ENCODE measurements around the gene FIP1L1.

Gene FIP1L1

DNA sequence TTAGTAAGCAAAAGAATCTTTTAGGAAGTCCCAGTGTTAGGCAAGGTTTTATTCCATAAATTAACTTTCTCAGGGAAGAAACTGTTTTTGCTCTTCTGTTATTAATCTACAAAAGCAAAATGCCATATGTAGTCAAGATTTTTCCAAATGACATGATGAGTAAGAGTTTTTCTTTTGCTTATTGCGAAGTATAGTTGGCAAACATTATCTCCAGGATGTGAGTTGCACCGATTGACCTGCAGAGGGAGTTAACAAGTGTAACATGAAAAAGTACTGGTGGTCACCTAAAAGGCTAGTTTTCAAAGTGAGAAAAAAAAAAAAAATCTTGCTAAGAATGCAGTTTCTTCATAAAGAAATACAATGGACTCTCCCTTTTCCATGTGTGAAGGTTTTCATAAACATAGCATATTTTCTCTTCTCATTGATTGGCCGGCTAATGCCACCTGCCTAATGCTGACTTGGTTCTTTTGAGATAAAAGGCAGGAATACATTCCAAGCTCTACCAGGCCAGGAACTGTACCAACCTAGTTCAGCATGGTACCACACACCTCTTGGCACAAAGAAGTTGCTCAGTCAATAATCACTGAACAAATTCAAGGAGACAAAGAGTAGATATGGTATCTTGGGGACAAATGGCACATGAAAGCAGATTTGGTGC, 113.7 kb downstream of the FIP1L1 start:
- no peak for FAIRE-seq
- DNase-seq (ENCODE audit: insufficient read length, low spot score), result no peak
- TF ChIP-seq TAF1 (IDR thresholded peaks at IDR 0.05; ENCODE audit: low read depth, low read length) (no peak), POLR2A (IDR thresholded peaks at IDR 0.05; ENCODE audit: low read depth, low read length) (no peak), PAX5 (IDR thresholded peaks at IDR 0.05; ENCODE audit: insufficient read depth, low read length, severe bottlenecking) (no peak), POU2F2 (IDR thresholded peaks at IDR 0.05; ENCODE audit: low read depth, low read length) (no peak), POLR2AphosphoS5 (IDR thresholded peaks at IDR 0.05; ENCODE audit: low read depth, low read length) (no peak), SPI1 (IDR thresholded peaks at IDR 0.05; ENCODE audit: low read depth, low read length) (no peak)

DNA sequence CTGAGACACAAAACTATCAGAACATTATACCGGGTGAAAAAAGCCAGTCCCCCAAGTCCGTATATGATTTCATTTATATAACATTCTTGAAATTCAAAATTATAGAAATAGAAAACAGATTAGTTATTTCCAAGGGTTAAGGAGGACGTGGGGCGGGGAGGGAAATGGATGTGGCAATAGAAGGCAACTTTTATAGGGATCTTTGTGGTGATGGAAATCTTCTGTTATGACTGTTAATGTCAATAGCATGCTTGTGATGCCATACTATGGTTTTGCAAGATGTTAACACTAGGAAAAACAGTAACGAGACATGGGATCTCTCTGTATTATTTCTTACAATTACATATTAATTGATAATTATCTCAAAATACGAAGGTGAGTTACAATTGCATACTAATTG, 117.4 kb downstream of the FIP1L1 start:
- TF ChIP-seq TAF1 (IDR thresholded peaks at IDR 0.05; ENCODE audit: low read depth, low read length), result no peak
- DNase-seq (ENCODE audit: insufficient read length, low spot score), result no peak
- no peak for FAIRE-seq

DNA sequence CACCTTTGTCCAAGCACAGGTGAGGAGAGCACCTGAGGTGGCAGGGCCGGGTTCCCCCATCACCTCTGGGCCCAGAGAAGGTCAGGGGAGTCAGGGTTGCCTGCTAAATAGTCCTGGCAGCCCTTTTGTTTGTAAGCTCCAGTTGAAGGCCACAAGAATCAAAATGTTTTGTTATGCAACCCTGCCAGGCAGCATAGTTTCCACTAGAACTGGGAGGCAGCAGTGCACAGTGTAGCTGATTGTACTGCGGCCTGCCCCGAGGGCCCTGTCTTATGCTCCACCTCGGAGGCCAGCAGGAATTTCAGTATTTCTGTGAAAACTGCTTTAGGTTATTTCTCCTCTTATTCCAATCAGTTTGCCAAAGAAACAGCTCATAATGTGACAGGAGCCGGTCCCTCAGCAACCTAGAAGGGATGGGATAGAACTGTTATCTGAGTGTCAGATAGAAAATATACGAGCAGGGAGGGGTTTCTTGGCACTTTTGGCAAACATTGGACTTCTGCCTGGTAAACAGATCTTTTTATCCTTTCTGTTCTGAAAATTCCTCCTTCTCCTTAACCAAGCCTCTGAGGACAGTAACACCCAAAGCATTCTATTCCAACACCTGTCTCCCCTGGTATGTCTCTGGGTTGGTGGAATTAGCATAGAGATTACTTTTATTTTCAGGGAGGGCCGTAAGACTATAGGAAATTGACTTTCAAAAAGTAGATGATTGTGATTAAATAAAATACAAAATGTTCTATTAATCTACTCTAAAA, 120.2 kb downstream of the FIP1L1 start:
- no peak for FAIRE-seq
- TF ChIP-seq TAF1 (IDR thresholded peaks at IDR 0.05; ENCODE audit: low read depth, low read length), result no peak
- no peak for TF ChIP-seq PAX5 (IDR thresholded peaks at IDR 0.05; ENCODE audit: insufficient read depth, low read length, severe bottlenecking)
- TF ChIP-seq POLR2AphosphoS5 (IDR thresholded peaks at IDR 0.05; ENCODE audit: low read depth, low read length), result no peak
- no peak for TF ChIP-seq POU2F2 (IDR thresholded peaks at IDR 0.05; ENCODE audit: low read depth, low read length)
- TF ChIP-seq SPI1 (IDR thresholded peaks at IDR 0.05; ENCODE audit: low read depth, low read length), result no peak
- TF ChIP-seq POLR2A (IDR thresholded peaks at IDR 0.05; ENCODE audit: low read depth, low read length), result no peak
- DNase-seq (ENCODE audit: insufficient read length, low spot score), result no peak

DNA sequence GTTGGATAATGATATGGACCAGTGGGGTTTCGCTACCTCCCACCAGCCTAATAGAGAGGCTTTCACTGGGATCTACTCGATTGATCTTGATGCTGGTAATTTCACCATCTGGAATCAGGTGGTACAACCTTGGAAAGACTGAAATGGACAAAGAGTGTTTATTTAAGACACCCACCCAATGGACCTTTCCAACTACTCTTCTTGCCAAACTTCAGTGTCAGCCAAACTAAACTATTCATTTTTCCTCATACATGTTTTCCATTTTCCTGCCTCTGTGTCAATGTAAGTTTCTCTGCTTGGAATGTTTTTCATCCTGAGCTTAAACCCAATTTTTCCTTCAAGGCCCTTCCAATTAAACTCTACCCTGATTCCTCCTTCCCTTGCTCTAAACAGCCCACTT, 121.3 kb downstream of the FIP1L1 start:
- TF ChIP-seq TAF1 (IDR thresholded peaks at IDR 0.05; ENCODE audit: low read depth, low read length), result no peak
- no peak for TF ChIP-seq POU2F2 (IDR thresholded peaks at IDR 0.05; ENCODE audit: low read depth, low read length)
- no peak for TF ChIP-seq SPI1 (IDR thresholded peaks at IDR 0.05; ENCODE audit: low read depth, low read length)
- TF ChIP-seq POLR2AphosphoS5 (IDR thresholded peaks at IDR 0.05; ENCODE audit: low read depth, low read length), result no peak
- TF ChIP-seq PAX5 (IDR thresholded peaks at IDR 0.05; ENCODE audit: insufficient read depth, low read length, severe bottlenecking), result no peak
- no peak for TF ChIP-seq POLR2A (IDR thresholded peaks at IDR 0.05; ENCODE audit: low read depth, low read length)
- DNase-seq (ENCODE audit: insufficient read length, low spot score) (no peak), FAIRE-seq (no peak)

DNA sequence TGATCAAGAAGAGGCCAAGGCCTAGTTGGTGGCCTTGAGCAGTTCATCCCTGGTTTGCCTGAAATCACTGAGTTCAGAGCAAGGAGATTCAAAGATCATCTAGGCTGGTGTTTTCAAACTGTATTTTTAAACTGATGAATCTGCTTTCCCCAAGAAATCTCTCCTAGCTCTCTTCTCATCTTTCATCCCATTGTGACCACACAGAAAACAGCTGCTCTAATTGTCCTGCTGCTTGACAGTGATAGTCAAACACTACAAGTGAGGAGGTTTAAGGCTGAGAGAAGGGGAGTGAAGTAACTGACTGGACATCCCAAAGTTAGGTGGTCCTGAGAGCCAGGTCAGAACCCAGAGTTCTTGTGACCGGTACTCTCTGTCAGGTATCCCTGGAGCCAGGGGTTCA, 122.3 kb downstream of the FIP1L1 start:
- no peak for TF ChIP-seq PAX5 (IDR thresholded peaks at IDR 0.05; ENCODE audit: insufficient read depth, low read length, severe bottlenecking)
- DNase-seq (ENCODE audit: insufficient read length, low spot score), result no peak
- no peak for FAIRE-seq

DNA sequence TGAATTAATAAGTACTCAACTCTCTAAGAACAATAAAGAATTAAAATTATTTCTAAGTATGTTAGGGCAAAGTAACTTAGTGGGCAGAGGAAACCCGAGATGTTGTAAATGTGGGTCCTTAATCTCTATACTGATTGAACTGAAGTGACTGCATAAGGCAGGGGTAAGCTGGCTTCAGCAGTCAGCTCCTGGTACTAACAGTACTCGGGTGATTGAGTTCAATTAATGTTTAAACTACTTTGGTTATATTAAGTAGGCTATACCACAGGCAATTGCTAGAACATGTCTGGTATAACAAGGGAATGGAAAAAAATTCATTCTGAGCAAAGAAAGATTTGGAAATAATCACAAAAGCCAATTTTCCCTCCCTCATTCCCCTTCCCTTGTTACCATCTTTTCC, 123.1 kb downstream of the FIP1L1 start:
- DNase-seq (ENCODE audit: insufficient read length, low spot score), result no peak
- no peak for FAIRE-seq
- no peak for TF ChIP-seq SPI1 (IDR thresholded peaks at IDR 0.05; ENCODE audit: low read depth, low read length)
- TF ChIP-seq POLR2A (IDR thresholded peaks at IDR 0.05; ENCODE audit: low read depth, low read length), result no peak
- TF ChIP-seq PAX5 (IDR thresholded peaks at IDR 0.05; ENCODE audit: insufficient read depth, low read length, severe bottlenecking), result no peak
- TF ChIP-seq TAF1 (IDR thresholded peaks at IDR 0.05; ENCODE audit: low read depth, low read length), result no peak
- TF ChIP-seq POU2F2 (IDR thresholded peaks at IDR 0.05; ENCODE audit: low read depth, low read length), result no peak
- no peak for TF ChIP-seq POLR2AphosphoS5 (IDR thresholded peaks at IDR 0.05; ENCODE audit: low read depth, low read length)

DNA sequence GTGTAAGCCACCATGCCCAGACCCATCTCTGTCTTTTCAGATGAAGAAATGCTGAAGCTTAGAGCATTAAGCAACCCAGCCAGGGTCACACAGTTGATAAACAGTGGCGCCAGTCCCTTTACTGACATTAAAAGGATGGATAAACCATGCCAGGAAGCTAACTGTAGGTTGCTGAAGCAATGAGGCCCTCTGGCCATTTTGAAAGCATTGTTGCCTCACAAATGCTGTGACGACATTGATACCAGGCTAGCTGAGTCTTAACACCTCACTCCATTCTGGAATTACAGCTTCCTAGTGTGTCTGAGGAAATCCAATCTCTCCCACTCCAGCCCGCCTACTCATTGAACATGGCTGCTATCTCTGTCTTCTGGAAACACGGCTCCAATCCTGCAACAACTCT, 124.1 kb downstream of the FIP1L1 start:
- FAIRE-seq (no peak), DNase-seq (ENCODE audit: insufficient read length, low spot score) (no peak)
- TF ChIP-seq POLR2AphosphoS5 (IDR thresholded peaks at IDR 0.05; ENCODE audit: low read depth, low read length) (no peak), POU2F2 (IDR thresholded peaks at IDR 0.05; ENCODE audit: low read depth, low read length) (no peak), PAX5 (IDR thresholded peaks at IDR 0.05; ENCODE audit: insufficient read depth, low read length, severe bottlenecking) (no peak), TAF1 (IDR thresholded peaks at IDR 0.05; ENCODE audit: low read depth, low read length) (no peak), POLR2A (IDR thresholded peaks at IDR 0.05; ENCODE audit: low read depth, low read length) (no peak), SPI1 (IDR thresholded peaks at IDR 0.05; ENCODE audit: low read depth, low read length) (no peak)

DNA sequence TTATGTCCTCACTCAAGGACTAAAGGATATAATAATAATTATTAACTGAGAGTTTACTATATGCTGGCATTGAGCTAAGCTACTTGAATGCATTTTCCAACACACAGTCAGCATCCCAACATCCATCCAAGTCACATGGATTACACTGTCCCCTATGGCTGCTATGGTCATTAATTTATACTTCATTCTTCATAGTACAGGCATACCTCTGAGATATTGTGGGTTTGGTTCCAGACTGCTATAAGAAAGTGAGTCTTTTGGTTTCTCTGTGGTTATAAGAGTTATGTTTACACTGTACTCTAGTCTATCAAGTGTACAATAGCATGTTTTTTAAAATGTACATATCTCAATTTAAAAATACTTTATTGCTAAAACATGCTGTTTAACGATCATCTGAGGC, 124.7 kb downstream of the FIP1L1 start:
- FAIRE-seq, result no peak
- no peak for DNase-seq (ENCODE audit: insufficient read length, low spot score)
- TF ChIP-seq POU2F2 (IDR thresholded peaks at IDR 0.05; ENCODE audit: low read depth, low read length) (no peak), POLR2A (IDR thresholded peaks at IDR 0.05; ENCODE audit: low read depth, low read length) (no peak), POLR2AphosphoS5 (IDR thresholded peaks at IDR 0.05; ENCODE audit: low read depth, low read length) (no peak), SPI1 (IDR thresholded peaks at IDR 0.05; ENCODE audit: low read depth, low read length) (no peak), TAF1 (IDR thresholded peaks at IDR 0.05; ENCODE audit: low read depth, low read length) (no peak), PAX5 (IDR thresholded peaks at IDR 0.05; ENCODE audit: insufficient read depth, low read length, severe bottlenecking) (no peak)

DNA sequence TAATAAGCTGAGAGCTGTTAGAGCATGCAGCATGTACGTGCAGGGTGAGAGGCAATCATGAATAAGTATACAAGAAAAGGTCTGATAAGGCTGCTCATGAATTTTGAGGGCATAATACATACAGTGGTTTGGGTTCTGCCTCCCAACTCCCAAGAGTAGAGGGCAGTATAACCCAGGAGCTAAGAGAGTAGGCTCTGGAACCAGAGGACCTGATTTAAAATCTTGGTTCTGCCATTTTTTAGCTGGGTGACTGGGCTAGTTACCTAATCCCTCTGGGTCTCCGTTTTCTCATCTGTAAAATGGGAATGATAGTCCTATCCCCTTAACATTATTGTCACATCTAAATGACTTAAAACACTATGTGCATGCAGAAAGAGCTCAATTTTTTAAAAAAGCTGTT, 128.5 kb downstream of the FIP1L1 start:
- no peak for TF ChIP-seq POU2F2 (IDR thresholded peaks at IDR 0.05; ENCODE audit: low read depth, low read length)
- TF ChIP-seq POLR2AphosphoS5 (IDR thresholded peaks at IDR 0.05; ENCODE audit: low read depth, low read length), result no peak
- no peak for TF ChIP-seq PAX5 (IDR thresholded peaks at IDR 0.05; ENCODE audit: insufficient read depth, low read length, severe bottlenecking)
- TF ChIP-seq POLR2A (IDR thresholded peaks at IDR 0.05; ENCODE audit: low read depth, low read length), result no peak
- TF ChIP-seq TAF1 (IDR thresholded peaks at IDR 0.05; ENCODE audit: low read depth, low read length), result no peak
- no peak for TF ChIP-seq SPI1 (IDR thresholded peaks at IDR 0.05; ENCODE audit: low read depth, low read length)
- FAIRE-seq (no peak), DNase-seq (ENCODE audit: insufficient read length, low spot score) (no peak)

DNA sequence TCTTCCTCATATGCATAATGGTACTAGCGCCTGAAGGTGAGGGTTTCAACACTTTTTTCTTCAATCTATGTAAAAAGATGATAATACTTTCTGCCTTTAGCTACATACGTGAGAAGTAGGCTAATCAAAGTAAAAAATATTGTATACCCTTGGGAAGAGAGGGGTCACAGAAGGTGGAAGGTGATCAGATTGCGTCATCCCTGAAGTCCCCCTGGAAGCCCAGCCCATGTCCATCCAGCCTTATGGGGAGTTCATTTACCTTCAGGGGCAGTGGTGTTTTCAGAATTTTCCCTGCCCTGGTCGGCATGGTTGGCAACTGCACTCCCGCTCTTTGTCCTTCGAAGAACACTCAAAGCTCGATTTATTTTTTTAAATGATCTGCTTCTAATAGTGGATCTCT, 129.6 kb downstream of the FIP1L1 start:
- FAIRE-seq (no peak), DNase-seq (ENCODE audit: insufficient read length, low spot score) (no peak)
- TF ChIP-seq PAX5 (IDR thresholded peaks at IDR 0.05; ENCODE audit: insufficient read depth, low read length, severe bottlenecking), result no peak
- no peak for TF ChIP-seq SPI1 (IDR thresholded peaks at IDR 0.05; ENCODE audit: low read depth, low read length)
- TF ChIP-seq POLR2AphosphoS5 (IDR thresholded peaks at IDR 0.05; ENCODE audit: low read depth, low read length), result no peak
- TF ChIP-seq POU2F2 (IDR thresholded peaks at IDR 0.05; ENCODE audit: low read depth, low read length), result no peak
- TF ChIP-seq TAF1 (IDR thresholded peaks at IDR 0.05; ENCODE audit: low read depth, low read length), result no peak
- TF ChIP-seq POLR2A (IDR thresholded peaks at IDR 0.05; ENCODE audit: low read depth, low read length), result no peak
